Immature natural killer cell (primary cell): ENCODE results near the gene ZNF324B. TPM values are rescaled to one million over a fixed set of nuclear protein-coding genes. Genes with fewer than 3 reads are reported as not detected.
"Not testable (repeated sequence)": the region's sequence is repeated elsewhere in the genome, so short reads cannot be mapped to it uniquely, and the experiment has no call there.

Experiments
- DNase-seq, 3 donors: peaks; one replicate each; pipeline ENCODE4 v3.0.0; 2022; ENCODE audit warnings: mixed read lengths in 1 of 3
- H3K27ac Mint-ChIP-seq, 6 donors: one replicate each; pipeline ENCODE4 v1.8.0; 2020; ENCODE audit warnings: mixed read lengths in 6 of 6, mild to moderate bottlenecking in 5 of 6, inconsistent platforms in 4 of 6, moderate library complexity in 3 of 6
- H3K27me3 Mint-ChIP-seq, 3 donors: one replicate each; pipeline ENCODE4 v1.8.0; 2020 to 2021; ENCODE audit warnings: low read depth in 3 of 3, mild to moderate bottlenecking in 3 of 3, mixed read lengths in 3 of 3, moderate library complexity in 3 of 3, inconsistent platforms in 1 of 3
- H3K36me3 Mint-ChIP-seq, 3 donors: one replicate each; pipeline ENCODE4 v1.8.0; 2020; ENCODE audit warnings: mixed read lengths in 3 of 3, inconsistent platforms in 2 of 3, mild to moderate bottlenecking in 2 of 3
- H3K4me1 Mint-ChIP-seq, 2 donors: one replicate each; pipeline ENCODE4 v1.8.0; 2020; ENCODE audit warnings: inconsistent platforms in 2 of 2, mild to moderate bottlenecking in 2 of 2, mixed read lengths in 2 of 2, moderate library complexity in 1 of 2
- H3K4me3 Mint-ChIP-seq, 5 donors: one replicate each; pipeline ENCODE4 v1.8.0; 2020; ENCODE audit warnings: mild to moderate bottlenecking in 5 of 5, mixed read lengths in 5 of 5, inconsistent platforms in 3 of 5, moderate library complexity in 3 of 5
- H3K9me3 Mint-ChIP-seq, 6 donors: one replicate each; pipeline ENCODE4 v1.8.0; 2020; ENCODE audit warnings: mild to moderate bottlenecking in 6 of 6, mixed read lengths in 6 of 6, inconsistent platforms in 4 of 6, moderate library complexity in 3 of 6
- polyA plus RNA-seq, 3 donors: library from polyadenylated mRNA; unstranded; fragments of 300-500 nt; fragmentation: Illumina TruSeq; gene quantifications; one replicate each; pipeline ENCODE4 v1.2.3, GENCODE V29; 2021

The ZNF324B gene
- polyA plus RNA-seq, 3 donors from 2014 or later, result 1.1 to 2.0 TPM; not detected in 1

DNA sequence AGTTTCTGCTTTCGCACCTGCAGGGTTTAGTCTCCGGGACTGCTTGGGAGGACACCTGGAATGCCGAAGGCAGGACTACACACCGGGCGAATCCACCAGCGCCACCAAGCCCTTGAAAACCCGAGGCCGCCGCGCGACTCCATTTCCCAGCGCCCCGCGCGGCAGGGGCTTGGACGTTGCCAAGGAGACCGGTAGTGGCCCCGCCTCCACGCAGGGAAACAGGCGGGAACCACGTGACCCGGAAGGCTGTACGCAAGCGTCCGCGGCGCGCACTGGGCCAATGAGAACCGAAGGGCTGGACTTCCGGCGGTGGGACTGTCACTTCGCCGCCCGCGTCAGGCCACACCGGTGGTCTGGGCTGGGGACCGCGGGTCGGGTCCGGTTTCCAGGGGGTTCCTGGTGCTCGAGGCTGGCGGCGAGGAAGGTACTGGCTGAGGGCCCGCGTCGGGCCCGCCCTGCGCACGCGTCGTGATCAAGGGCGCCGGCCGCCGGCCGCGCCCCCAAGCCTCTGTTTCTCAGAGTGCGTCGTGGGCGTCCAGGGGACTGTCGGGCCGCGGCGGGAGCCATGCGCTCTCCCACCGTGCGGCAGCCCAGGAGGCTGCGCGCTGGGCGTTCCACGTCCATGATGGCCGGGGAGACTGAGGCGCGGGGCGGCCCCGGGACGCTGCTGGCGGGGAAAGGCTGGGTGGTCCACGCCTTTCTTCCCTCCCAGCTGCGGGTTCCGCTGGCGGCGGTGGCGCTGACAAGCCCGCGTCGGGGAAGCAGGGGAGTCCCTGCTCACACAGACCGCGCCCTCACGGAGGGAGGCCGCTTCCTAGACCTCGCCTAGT is 15.6 kb downstream of the ZNF324B start, which contains the start of gene ZNF324:
ZNF324 (plus strand) TSS at position 321 of the 830 bp plus-strand sequence. CDS start 2,106 bp downstream, outside the sequence.
- H3K27me3 Mint-ChIP-seq, result peaks cover 0 to 11% (median 3%) of the 10 kb centered on the region in 3 donors
- DNase-seq, result peak; percentile 96
- H3K4me3 Mint-ChIP-seq, result peak within 1 kb of the TSS; percentile 81 to 87 (median 84)
- H3K27ac Mint-ChIP-seq, result peak within 1 kb of the TSS; percentile 57 to 90 (median 82)
- no peaks in the 10 kb centered on the region for H3K36me3 Mint-ChIP-seq
- no peaks in the 10 kb centered on the region for H3K9me3 Mint-ChIP-seq
- H3K4me1 Mint-ChIP-seq, result peaks cover 23 to 29% of the 10 kb centered on the region in 2 donors

DNA sequence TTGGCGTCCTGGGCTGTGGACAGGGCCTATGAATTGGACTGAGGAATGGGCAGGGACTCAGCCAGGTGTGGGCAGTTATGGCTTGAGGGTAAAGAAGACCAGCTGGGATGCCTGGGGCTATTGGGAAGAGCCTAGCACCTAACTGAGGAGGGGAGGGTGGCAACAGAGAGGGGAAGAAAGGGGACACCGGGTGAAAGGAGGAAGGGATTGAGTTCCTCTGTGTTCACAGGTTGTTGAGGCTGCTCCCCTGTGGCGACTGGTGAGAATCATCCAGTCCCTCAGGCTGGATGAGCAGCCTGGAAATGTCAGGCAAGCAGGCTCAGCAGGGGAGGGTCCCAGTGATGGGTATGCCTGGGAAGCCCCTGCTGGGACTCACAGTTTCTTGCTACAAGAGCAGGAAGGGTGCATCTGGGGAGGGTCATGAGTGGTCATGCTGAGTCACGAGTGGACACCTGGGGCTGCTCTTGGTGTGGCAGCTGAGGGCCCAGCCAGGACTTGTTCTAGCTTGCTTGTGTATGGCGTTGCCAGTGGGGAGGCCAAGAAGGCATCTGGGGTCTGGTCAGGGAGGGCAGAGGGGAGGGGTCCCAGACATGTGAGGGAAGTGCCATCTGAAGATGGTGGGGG is 16.9 kb downstream of the ZNF324B start:
- Mint-ChIP-seq H3K9me3 (no peaks in the 10 kb centered on the region), H3K27ac (peak overlapping the region; percentile 29 to 87 (median 66)), H3K4me3 (peak overlapping the region; percentile 70 to 87 (median 84)), H3K36me3 (no peaks in the 10 kb centered on the region), H3K27me3 (peaks cover 0 to 11% (median 6%) of the 10 kb centered on the region in 3 donors), H3K4me1 (peaks cover 23 to 29% of the 10 kb centered on the region in 2 donors)
- DNase-seq, result no peak

DNA sequence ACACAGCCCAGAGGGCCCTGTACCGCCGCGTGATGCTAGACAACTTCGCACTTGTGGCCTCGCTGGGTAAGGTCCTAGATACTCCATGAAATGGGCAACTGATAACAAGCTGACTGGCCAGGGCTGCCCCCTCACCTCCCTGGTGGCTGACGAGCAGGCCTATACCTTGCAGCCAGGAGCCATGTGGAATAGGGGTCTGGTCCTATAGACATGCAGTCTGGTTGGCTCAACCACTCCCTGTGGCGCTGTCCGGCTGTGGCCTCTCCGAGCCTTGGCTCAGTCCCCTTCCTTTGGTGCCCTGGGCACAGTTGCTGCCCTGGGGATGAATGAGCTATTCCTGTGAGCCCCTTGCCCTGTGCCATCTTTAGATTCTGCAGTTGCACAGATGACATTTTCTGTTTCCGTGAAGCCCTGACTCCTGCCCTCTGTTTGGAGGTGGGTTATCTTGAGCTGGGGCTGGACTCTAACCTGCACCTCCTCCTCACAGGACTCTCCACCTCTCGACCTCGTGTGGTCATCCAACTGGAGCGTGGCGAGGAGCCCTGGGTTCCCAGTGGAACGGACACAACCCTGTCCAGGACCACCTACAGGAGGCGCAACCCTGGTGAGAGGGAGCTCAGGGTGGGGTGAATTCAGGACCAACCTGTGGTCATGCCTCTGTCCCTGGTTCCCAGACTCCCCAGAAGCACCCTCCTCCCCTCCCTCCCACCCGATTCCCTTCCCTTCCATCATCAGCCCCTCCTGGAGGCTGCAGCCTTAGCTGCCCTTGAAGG is 18.0 kb downstream of the ZNF324B start:
- H3K4me1 Mint-ChIP-seq, result peaks cover 25 to 35% of the 10 kb centered on the region in 2 donors
- peaks cover 0 to 11% (median 6%) of the 10 kb centered on the region in 3 donors for H3K27me3 Mint-ChIP-seq
- H3K27ac Mint-ChIP-seq, result peak overlapping the region in 3 of 6 donors; percentile 45 to 87 (median 61)
- no peaks in the 10 kb centered on the region for H3K9me3 Mint-ChIP-seq
- peak overlapping the region in 4 of 5 donors; percentile 13 to 86 (median 77) for H3K4me3 Mint-ChIP-seq
- DNase-seq, result no peak
- H3K36me3 Mint-ChIP-seq, result no peaks in the 10 kb centered on the region

DNA sequence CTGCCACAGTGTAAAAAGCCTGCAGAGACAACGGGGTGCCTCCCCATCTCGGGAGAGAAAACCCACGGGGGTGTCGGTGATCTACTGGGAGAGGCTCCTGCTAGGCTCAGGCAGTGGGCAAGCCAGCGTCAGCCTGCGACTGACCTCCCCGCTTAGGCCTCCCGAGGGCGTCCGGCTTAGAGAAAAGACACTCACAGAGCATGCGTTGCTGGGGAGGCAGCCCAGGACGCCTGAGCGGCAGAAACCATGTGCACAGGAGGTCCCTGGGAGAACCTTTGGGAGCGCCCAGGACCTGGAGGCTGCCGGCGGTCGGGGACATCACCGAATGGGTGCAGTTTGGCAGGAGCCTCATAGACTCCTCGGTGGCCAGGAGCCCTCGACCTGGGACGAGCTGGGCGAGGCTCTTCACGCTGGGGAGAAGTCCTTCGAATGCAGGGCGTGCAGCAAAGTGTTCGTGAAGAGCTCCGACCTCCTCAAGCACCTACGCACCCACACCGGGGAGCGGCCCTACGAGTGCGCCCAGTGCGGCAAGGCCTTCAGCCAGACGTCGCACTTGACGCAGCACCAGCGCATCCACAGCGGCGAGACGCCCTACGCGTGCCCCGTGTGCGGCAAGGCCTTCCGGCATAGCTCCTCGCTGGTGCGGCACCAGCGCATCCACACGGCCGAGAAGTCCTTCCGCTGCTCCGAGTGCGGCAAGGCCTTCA is 19.6 kb downstream of the ZNF324B start:
- not testable (repeated sequence) for H3K9me3 Mint-ChIP-seq, H3K4me3 Mint-ChIP-seq, H3K27ac Mint-ChIP-seq, DNase-seq, H3K36me3 Mint-ChIP-seq
- Mint-ChIP-seq H3K4me1 (peaks cover 36 to 47% of the 10 kb centered on the region in 2 donors), H3K27me3 (peaks cover 0 to 12% (median 10%) of the 10 kb centered on the region in 3 donors)

DNA sequence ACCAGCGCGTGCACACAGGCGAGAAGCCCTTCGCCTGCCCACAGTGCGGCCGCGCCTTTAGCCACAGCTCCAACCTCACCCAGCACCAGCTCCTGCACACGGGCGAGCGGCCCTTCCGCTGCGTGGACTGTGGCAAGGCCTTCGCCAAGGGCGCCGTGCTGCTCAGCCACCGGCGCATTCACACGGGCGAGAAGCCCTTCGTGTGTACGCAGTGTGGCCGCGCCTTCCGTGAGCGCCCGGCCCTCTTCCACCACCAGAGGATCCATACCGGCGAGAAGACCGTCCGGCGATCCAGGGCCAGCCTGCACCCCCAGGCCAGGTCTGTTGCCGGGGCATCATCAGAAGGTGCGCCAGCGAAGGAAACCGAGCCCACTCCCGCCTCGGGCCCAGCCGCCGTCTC is 20.3 kb downstream of the ZNF324B start:
- H3K4me1 Mint-ChIP-seq, result peaks cover 35 to 47% of the 10 kb centered on the region in 2 donors
- H3K27ac Mint-ChIP-seq, result no peak overlapping the region
- DNase-seq, result no peak
- H3K36me3 Mint-ChIP-seq, result no peaks in the 10 kb centered on the region
- no peak overlapping the region for H3K4me3 Mint-ChIP-seq
- H3K9me3 Mint-ChIP-seq, result no peaks in the 10 kb centered on the region
- peaks cover 0 to 17% (median 10%) of the 10 kb centered on the region in 3 donors for H3K27me3 Mint-ChIP-seq

DNA sequence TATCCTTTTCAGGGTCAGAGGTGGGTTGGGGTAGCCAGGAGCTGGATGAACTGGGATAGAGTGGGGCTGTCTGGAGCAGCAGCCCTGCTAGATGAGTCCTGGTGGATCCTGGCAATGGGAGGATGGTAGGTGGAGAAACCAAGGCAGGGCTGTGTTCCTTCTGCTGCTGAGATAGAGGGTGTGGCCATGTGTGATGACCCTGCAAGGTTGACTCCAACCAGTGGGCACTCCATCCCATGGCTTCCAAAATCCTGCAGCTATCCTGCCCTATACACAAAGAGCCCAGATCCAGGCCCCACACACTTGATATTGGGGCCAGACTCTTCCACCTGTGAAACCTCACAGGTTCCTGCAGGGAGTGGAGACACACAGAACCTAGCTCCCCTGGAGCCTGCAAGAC is 22.4 kb downstream of the ZNF324B start:
- DNase-seq, result no peak
- H3K4me3 Mint-ChIP-seq, result peak overlapping the region in 3 of 5 donors; percentile 18 to 97 (median 61)
- H3K27ac Mint-ChIP-seq, result peak overlapping the region in 5 of 6 donors; percentile 62 to 100 (median 83)
- H3K9me3 Mint-ChIP-seq, result no peaks in the 10 kb centered on the region
- no peaks in the 10 kb centered on the region for H3K36me3 Mint-ChIP-seq
- H3K27me3 Mint-ChIP-seq, result peaks cover 2 to 17% (median 9%) of the 10 kb centered on the region in 3 donors
- peaks cover 22 to 37% of the 10 kb centered on the region in 2 donors for H3K4me1 Mint-ChIP-seq

DNA sequence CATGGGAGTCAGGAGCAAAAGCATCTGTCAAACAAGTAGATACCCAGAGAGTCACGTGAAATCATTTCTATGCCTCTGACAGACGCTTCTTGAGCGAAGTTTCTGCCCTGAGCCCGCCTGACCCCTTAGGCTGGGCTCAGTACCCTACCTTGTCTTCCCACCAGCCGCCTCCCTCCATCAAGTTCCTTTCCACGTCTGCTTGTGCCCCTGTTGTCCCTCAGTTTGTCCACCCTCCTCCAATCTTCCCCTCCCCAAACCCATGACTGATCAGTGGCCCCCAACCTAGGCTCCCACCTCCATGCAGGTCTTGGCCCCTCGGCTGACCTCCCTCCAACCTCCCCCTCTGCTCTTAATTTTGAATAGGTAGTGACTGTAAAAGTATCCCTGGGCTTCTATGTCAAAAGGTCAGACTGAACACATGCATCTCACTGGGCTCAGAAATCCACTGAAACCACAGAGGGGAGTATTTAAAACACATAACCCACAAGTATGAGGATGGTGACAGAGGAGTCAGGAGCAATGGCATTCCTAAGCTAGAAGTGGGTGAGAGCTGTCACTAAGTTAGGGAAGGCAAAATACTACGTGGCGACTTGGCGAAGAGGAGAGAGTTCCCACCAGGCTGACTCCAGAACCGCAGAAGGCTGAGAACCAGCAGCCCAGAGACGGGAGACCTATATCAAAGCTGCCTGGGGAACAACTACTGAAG is 23.0 kb downstream of the ZNF324B start:
- peaks cover 22 to 33% of the 10 kb centered on the region in 2 donors for H3K4me1 Mint-ChIP-seq
- peaks cover 0 to 3% (median 0%) of the 10 kb centered on the region in 3 donors for H3K36me3 Mint-ChIP-seq
- peak overlapping the region; percentile 62 to 100 (median 80) for H3K27ac Mint-ChIP-seq
- no peak for DNase-seq
- H3K9me3 Mint-ChIP-seq, result no peaks in the 10 kb centered on the region
- H3K27me3 Mint-ChIP-seq, result peaks cover 2 to 14% (median 9%) of the 10 kb centered on the region in 3 donors
- peak overlapping the region; percentile 35 to 97 (median 53) for H3K4me3 Mint-ChIP-seq

DNA sequence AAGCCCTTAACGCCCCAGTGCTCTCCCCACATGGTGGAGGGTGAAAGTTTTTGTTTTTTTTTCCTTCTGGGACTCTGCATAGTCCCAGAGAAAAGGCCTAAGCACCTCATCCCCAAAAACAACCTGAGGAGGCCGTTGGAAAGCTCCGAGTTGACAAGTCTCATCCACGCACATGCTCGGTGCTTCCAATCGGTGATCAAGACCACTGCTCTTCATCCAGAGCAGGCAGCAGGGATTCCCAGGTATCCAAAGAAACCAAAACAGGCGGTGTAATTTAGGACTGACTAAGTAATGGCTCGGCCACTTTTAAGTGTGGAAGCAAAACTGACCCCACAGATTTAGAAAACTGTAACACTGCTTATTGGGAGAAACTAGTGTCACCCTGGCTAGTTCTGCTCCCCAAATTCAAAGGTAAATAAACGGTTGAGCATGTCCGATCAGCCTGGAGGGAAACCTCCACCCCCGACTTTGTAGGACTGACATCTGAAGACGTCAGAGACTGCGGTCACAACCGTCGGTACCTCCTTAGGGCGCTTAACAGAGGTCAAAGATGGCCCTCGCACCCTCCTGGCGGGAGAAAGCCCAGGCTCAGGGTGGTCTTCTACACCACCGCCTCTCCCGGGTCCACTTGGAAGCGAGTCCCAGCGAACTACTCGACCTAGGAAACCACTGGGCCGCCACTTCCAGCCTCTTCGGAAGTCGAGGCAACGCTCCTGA is 23.7 kb downstream of the ZNF324B start:
- peak overlapping the region; percentile 95 to 100 (median 98) for H3K27ac Mint-ChIP-seq
- H3K27me3 Mint-ChIP-seq, result peaks cover 2 to 14% (median 9%) of the 10 kb centered on the region in 3 donors
- peaks cover 22 to 33% of the 10 kb centered on the region in 2 donors for H3K4me1 Mint-ChIP-seq
- DNase-seq, result no peak
- peaks cover 0 to 3% (median 0%) of the 10 kb centered on the region in 3 donors for H3K36me3 Mint-ChIP-seq
- H3K9me3 Mint-ChIP-seq, result no peaks in the 10 kb centered on the region
- H3K4me3 Mint-ChIP-seq, result peak overlapping the region; percentile 89 to 97 (median 94)

DNA sequence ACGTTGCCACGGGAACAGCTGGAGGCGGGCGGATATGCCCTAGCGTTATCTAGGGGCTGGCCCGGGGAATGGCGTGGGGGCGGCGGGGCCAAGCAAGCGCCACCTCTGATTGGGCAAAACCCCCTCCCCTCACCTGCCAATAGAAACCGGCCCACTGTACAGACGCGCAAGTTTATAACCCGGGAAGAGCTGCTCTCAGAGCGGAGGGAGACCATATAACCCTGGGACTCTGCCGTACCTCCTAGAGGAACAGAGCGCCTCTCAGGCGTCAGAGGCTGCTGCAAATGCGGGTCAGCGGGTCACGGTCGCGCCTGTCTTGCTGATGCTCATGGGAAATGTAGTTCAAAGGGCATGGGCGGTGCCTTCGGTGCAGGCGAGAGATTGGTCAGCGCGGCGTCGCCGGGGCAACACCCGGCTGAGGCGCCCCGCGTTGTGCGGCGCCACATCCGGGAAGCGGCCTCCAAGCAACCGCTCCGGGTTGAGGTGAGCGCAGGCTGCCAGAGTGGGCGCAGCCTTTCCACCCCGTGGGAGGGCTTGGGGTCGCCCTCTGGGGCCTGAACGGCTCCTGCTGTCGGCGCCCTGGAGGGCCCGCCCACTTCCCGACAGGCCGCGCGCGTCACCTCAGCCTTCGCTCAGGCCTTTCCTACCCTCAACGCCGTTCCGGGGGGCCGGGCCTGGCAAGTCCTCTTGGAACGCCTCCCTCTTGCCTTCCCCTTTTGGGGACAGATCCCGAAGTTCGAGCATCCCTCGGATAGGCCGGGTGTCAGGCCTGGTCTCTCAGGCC is 24.5 kb downstream of the ZNF324B start, which contains the start of gene ZNF446:
ZNF446 (plus strand) TSS at position 639 of the 784 bp plus-strand sequence. CDS start 867 bp downstream, outside the sequence.
- Mint-ChIP-seq H3K27me3 (peaks cover 2 to 11% (median 9%) of the 10 kb centered on the region in 3 donors), H3K4me3 (peak within 1 kb of the TSS; percentile 89 to 97 (median 94)), H3K27ac (peak within 1 kb of the TSS; percentile 95 to 100 (median 98)), H3K4me1 (peaks cover 22 to 33% of the 10 kb centered on the region in 2 donors), H3K9me3 (no peaks in the 10 kb centered on the region), H3K36me3 (peaks cover 0 to 3% (median 0%) of the 10 kb centered on the region in 3 donors)
- peak; percentile 96 to 97 (median 96) for DNase-seq

DNA sequence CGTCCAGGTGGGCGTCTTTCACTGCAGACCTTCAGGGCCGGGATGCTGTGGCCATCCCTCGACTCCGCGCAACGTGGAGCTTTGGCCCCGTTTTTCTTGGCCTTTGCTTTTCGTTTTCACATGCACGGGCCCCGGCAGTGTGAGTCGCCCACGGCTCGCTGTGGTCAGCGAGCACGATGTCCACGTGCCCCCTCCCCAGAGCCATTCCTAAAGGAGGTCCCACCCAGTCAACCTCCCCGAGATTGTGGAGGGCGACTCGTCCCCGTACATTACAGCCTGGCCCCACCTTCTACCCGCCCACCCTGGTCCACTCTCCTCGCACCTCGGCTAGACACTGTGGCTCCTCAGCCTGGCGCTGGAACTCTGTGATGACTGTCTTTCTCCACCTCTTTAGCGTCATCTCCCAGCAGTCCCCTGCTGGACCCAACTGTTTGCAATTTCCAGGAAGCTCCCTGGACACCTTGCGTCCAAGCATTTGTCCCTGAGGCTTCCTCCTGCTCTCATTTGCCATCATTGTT is 25.1 kb downstream of the ZNF324B start:
- peak in 1 of 3 donors; percentile 17 for DNase-seq
- Mint-ChIP-seq H3K9me3 (no peaks in the 10 kb centered on the region), H3K4me3 (peak overlapping the region; percentile 89 to 97 (median 94)), H3K27me3 (peaks cover 2 to 11% (median 9%) of the 10 kb centered on the region in 3 donors), H3K36me3 (peaks cover 0 to 3% (median 3%) of the 10 kb centered on the region in 3 donors), H3K4me1 (peaks cover 22 to 33% of the 10 kb centered on the region in 2 donors), H3K27ac (peak overlapping the region; percentile 95 to 100 (median 98))

DNA sequence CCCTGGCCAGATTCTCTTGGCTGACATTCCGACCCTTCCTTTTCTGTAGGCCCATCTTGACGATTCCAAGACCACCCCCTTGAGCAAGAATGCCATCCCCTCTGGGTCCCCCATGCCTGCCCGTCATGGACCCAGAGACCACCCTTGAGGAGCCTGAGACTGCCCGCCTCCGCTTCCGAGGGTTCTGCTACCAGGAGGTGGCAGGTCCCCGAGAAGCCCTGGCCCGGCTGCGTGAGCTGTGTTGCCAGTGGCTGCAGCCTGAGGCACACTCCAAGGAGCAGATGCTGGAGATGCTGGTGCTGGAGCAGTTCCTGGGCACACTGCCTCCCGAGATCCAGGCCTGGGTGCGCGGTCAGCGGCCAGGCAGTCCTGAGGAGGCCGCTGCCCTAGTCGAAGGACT is 25.7 kb downstream of the ZNF324B start:
- DNase-seq, result no peak
- H3K4me1 Mint-ChIP-seq, result peaks cover 22 to 33% of the 10 kb centered on the region in 2 donors
- H3K27me3 Mint-ChIP-seq, result peaks cover 2 to 11% (median 9%) of the 10 kb centered on the region in 3 donors
- peak overlapping the region; percentile 89 to 97 (median 94) for H3K4me3 Mint-ChIP-seq
- H3K27ac Mint-ChIP-seq, result peak overlapping the region; percentile 95 to 100 (median 98)
- H3K36me3 Mint-ChIP-seq, result peaks cover 0 to 3% (median 3%) of the 10 kb centered on the region in 3 donors
- no peaks in the 10 kb centered on the region for H3K9me3 Mint-ChIP-seq
